Stimulated activated CD4-positive, alpha-beta T cell treated with anti-CD3 and anti-CD28 coated beads, Interleukin-15, amount 100 ng/mL, for 24 hours (primary cell): ENCODE measurements around the gene DRP2.
"Not testable (repeated sequence)": the region's sequence is repeated elsewhere in the genome, so short reads cannot be mapped to it uniquely, and the experiment has no call there.

Source experiments
- DNase-seq: peaks from one replicate; pipeline ENCODE4 v3.0.0-alpha.2; 2020

Gene DRP2

GRCh38 chrX:101252634-101253033, 33.0 kb downstream of the DRP2 start:
- no peak for DNase-seq

- DNase-seq = no peak
Observed at GRCh38 chrX:101257448-101258258, 38.1 kb downstream of the DRP2 start.

- DNase-seq = no peak
Observed at GRCh38 chrX:101258259-101258581, 38.6 kb downstream of the DRP2 start.

- DNase-seq = no peak
Observed at GRCh38 chrX:101260435-101260834, 40.8 kb downstream of the DRP2 start.

- DNase-seq = no peak
Observed at GRCh38 chrX:101262590-101262989, 43.0 kb downstream of the DRP2 start.

- no peak for DNase-seq
Observed at GRCh38 chrX:101263766-101264165, 44.2 kb downstream of the DRP2 start.

- DNase-seq = no peak
Observed at GRCh38 chrX:101265869-101266428, 46.4 kb downstream of the DRP2 start.

GRCh38 chrX:101274198-101274597, 54.6 kb downstream of the DRP2 start:
- no peak for DNase-seq

GRCh38 chrX:101276238-101276637, 56.7 kb downstream of the DRP2 start:
- no peak for DNase-seq

- no peak for DNase-seq
Observed at GRCh38 chrX:101287402-101287801, 67.8 kb downstream of the DRP2 start.

GRCh38 chrX:101290957-101291603, 71.5 kb downstream of the DRP2 start, which contains the start of gene TAF7L:
Gene TAF7L (minus strand): TSS chrX:101291334. CDS start chrX:101287543, 3,791 bp downstream.
- DNase-seq = no peak

GRCh38 chrX:101295603-101296002, 76.0 kb downstream of the DRP2 start:
- DNase-seq = not testable (repeated sequence)

- DNase-seq = no peak
Observed at GRCh38 chrX:101303790-101304189, 84.2 kb downstream of the DRP2 start.
